VCaP (cell line): ENCODE data around the gene NHSL2.

Experiments used
- H3K27ac ChIP-seq: fragments of 450-650 bp; 2 replicates; pipeline ENCODE4 v1.5.1; 2017
- TF ChIP-seq, protein P1 (sequence below): fragments of 450-650 bp; conservative IDR thresholded peaks from 2 replicates; pipeline ENCODE4 v1.5.1; 2017; ENCODE audit warnings: mild to moderate bottlenecking, moderate library complexity

The NHSL2 gene

DNA sequence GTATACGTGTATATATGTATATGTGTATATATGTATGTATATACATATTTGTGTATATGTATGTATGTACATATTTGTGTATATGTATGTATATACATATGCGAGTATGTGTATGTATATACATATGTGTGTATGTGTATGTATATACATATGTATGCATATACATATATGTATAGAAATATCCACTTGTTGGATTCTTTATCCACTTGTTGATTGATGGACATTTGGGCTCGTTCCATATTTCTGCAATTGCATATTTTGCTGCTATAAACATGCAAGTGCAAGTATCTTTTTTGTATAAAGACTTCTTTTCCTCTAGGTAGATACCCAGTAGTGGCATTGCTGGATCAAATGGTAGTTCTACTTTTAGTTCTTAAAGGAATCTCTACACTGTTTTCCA lies 25.5 kb upstream of the NHSL2 start:
- TF ChIP-seq, protein P1, sequence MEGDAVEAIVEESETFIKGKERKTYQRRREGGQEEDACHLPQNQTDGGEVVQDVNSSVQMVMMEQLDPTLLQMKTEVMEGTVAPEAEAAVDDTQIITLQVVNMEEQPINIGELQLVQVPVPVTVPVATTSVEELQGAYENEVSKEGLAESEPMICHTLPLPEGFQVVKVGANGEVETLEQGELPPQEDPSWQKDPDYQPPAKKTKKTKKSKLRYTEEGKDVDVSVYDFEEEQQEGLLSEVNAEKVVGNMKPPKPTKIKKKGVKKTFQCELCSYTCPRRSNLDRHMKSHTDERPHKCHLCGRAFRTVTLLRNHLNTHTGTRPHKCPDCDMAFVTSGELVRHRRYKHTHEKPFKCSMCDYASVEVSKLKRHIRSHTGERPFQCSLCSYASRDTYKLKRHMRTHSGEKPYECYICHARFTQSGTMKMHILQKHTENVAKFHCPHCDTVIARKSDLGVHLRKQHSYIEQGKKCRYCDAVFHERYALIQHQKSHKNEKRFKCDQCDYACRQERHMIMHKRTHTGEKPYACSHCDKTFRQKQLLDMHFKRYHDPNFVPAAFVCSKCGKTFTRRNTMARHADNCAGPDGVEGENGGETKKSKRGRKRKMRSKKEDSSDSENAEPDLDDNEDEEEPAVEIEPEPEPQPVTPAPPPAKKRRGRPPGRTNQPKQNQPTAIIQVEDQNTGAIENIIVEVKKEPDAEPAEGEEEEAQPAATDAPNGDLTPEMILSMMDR, result no peak
- H3K27ac ChIP-seq, result no peak overlapping the region

DNA sequence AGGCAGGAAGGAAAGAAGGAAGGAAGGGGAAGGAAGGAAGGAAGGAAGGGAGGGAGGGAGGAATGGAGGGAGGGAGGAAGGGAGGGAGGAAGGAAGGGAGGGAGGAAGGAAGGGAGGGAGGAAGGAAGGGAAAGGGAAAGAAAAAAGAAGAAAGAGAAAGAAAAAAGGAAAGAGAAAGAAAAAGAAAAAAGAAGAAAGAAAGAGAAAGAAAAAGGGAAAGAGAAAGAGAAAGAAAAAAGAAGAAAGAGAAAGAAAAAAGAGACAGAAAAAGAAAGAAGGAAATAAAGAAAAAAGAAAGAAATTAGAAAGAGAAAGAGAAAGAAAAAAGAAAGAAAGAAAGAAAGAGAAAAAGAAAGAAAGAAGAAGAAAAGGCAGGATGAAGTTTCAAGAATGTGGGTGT lies 15.0 kb upstream of the NHSL2 start:
- TF ChIP-seq, protein P1, result no peak
- H3K27ac ChIP-seq, result no peak overlapping the region

DNA sequence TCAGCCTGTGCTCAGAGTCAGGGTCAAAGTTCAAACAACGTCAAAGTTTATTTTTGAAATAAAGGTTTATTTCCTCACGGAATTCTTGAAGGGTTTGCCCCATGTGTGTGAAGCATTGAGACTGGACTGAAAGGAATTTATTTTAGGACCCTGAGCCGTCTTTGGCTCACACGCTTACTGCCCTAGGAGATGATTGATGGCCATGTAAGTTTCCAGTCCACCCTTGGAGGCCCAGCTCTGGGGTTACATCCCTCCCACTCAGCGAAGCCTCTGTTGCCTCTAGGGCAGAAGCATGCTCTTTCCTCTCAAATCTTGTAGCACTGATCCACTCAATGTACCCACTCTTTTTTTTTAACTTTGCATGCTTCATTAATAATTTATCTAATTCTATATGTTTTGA lies 4.5 kb upstream of the NHSL2 start:
- H3K27ac ChIP-seq, result no peak overlapping the region
- TF ChIP-seq, protein P1, result no peak

DNA sequence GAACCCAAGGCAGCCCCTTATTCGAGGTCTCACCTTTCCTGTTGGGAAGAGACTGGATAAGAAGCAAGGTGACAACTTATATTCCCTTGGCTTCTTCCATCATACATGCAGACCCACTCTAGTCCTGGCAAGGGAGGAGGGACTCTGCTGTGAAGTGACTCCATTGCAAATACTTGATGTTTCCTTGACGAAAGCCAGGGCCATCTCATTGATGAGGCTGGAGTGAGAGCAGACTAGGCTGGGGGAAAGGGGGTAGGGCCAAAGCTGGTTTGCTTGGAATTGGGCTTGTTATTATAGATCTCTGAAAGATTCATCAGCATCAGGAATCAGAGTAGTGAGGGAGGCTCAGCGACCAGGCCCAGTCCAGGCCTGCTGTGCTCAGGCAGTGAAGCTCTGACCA lies 2.3 kb upstream of the NHSL2 start:
- TF ChIP-seq, protein P1, result no peak
- H3K27ac ChIP-seq, result no peak overlapping the region

DNA sequence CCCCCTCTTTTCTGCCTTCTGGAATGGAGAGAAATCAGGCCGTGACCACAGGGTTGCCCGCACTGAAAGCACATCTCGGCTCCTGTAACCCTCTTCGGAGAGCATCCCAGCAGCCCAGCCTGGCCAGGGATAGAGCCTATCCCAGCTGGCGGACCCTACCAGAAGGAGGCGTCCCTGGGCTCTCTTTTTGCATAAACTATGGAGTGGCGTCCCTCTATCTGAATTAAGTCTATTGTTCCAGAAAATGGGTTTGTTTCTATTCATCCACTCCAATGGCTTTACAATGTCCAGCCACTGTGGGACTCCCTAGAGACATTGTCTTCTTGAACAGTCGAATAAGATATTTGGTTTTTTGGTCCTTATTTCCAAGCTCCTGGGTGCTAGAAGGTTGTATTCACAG lies 689 bp upstream of the NHSL2 start:
- TF ChIP-seq, protein P1, result no peak

DNA sequence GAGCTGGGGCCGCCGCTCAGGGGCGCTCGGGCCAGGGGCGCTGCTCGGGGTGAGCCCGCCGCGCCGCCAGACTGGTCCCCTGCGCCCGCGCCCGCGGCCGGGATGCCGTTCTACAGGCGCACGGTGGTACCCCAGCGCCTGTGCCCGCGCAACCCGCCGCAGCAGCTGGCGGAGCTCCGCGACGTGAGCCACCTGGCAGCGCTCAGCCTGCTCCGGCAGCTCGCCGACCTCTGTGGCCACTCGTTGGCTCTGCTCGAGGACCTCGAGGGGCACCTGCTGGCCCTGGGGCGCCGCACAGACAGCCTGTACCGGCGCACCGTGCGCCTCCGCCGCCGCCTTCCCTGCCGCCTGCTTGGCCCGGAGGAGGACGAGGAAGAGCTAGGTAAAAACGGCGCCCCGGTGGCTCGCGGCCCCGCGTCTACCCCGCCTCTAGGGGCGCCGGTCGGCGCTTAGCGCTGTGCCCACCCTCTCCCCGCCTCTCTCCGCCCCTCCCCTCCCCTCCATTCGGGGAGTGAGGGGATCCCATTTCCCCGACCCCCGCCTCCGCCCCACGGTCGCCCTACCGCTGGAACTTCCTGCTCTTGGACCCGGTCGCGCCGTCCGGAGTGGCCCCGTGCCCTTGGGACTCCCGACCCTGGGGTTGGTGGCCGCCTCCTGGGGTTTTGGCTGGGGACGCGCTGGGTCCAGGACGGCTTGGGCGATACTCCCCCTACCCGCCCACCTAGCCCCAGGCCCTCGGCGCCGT lies 513 bp downstream of the NHSL2 start:
- TF ChIP-seq, protein P1, result peak; percentile 51
- H3K27ac ChIP-seq, result no peak overlapping the region

More for the DNA sequence above, 689 bp upstream of the NHSL2 start:
- no peak overlapping the region for H3K27ac ChIP-seq

DNA sequence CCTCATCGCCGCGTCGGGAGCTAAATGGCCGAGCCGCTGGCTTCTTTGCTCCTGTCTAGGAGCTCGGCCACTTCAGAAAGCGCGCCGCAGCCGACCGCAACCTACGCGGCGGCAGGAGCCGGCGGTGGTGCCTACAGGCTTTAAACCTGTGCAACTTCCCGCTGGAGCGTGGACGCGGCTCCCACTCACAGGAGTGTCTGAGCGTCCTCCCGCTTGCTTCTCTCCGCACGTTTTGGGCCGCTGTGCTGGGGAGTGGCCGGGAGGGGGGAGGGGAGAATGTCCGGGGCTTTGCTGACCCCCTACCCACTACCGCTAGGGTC lies 1.0 kb downstream of the NHSL2 start:
- no peak overlapping the region for H3K27ac ChIP-seq
- TF ChIP-seq, protein P1, result no peak
